Body of pancreas (tissue), 4 donors: Measurements from ENCODE around the gene GALNT14. TPM values are rescaled to one million over a fixed set of nuclear protein-coding genes. Genes with fewer than 3 reads are reported as not detected.

Experiments used
- ATAC-seq: fragments of 150-250 bp; one replicate; pipeline ENCODE4 v1.9.1; 2016
- DNase-seq, 4 donors: peaks; one replicate each; pipeline ENCODE4 v3.0.0-alpha.2; 2019
- H3K27ac ChIP-seq, 4 donors: fragments of 200-600 bp; sonication (generic); 1 replicate in 3 of 4; 2 replicates in 1 of 4; pipeline versions ENCODE4 v1.5.1 to v1.6.1; 2016 to 2019; ENCODE audit warnings: mild to moderate bottlenecking in 1 of 4, mixed read lengths in 1 of 4, moderate library complexity in 1 of 4
- H3K27me3 ChIP-seq, 2 donors: fragments of 200-600 bp; sonication (generic); one replicate each; pipeline ENCODE4 v1.6.0; 2016; ENCODE audit warnings: mild to moderate bottlenecking in 1 of 2
- H3K36me3 ChIP-seq, 2 donors: fragments of 200-600 bp; sonication (generic); replicated peaks in 1 of 2; 2 replicates each; pipeline ENCODE4 v1.5.1; 2016; ENCODE audit warnings: low read depth in 2 of 2; ENCODE audit not compliant: insufficient read depth in 1 of 2
- H3K4me1 ChIP-seq: fragments of 200-600 bp; sonication (generic); one replicate; pipeline ENCODE4 v1.6.0; 2016
- H3K4me3 ChIP-seq, 2 donors: fragments of 200-600 bp; sonication (generic); 1 replicate in 1 of 2; 2 replicates in 1 of 2; pipeline ENCODE4 v1.5.1; 2016 to 2019
- H3K9me3 ChIP-seq, 3 donors: fragments of 200-600 bp; sonication (generic); 1 replicate in 2 of 3; 2 replicates in 1 of 3; pipeline ENCODE4 v1.5.1; 2016
- POLR2A ChIP-seq, 3 donors: fragments of 450-650 bp; IDR thresholded peaks; one replicate each; pipeline ENCODE4 v1.6.1; 2016; ENCODE audit warnings: antibody characterized with exemption in 3 of 3, mild to moderate bottlenecking in 2 of 3
- WGBS, 2 donors: methylation state at CpG; one replicate each; pipeline ENCODE4 v1.1.5; 2017; 5-methylcytosine and 5-hydroxymethylcytosine counted together
- intact Hi-C: fragments of 100-400 bp; cut with DNase I; formaldehyde crosslinking; loops from one replicate; pipeline ENCODE4 v1.15.1; 2023
- total RNA-seq, 2 donors: library from RNA; depleted of rRNA; stranded (reverse); fragments of >200 nt; gene quantifications; one replicate each; pipeline ENCODE4 v1.1.0, GENCODE V29; 2016
- TF ChIP-seq, protein P1 (sequence below), 7 experiments: fragments of 450-650 bp in 4 of 7; fragments of 200-600 bp in 3 of 7; sonication (generic) in 3 of 7; IDR thresholded peaks; one replicate each; pipeline ENCODE4 v1.5.1; 2016 to 2019; ENCODE audit warnings: antibody characterized with exemption in 7 of 7

GALNT14 gene
- total RNA-seq, 2 donors from 2014 or later, result 2.6 to 6.7 TPM

GRCh38 chr2:31151501-31151900 lies 13.3 kb upstream of the GALNT14 start:
- Histone ChIP-seq H3K4me1 (no peaks in the 10 kb centered on the region), H3K27me3 (no peaks in the 10 kb centered on the region), H3K27ac (no peak overlapping the region), H3K36me3 (no peaks in the 10 kb centered on the region), H3K9me3 (no peaks in the 10 kb centered on the region), H3K4me3 (no peak overlapping the region)
- ATAC-seq, result no peak
- DNase-seq, result no peak
- TF ChIP-seq POLR2A (IDR thresholded peaks at IDR 0.05), result no peak
- intact Hi-C loops, result no loop called here
- WGBS, 2 donors, result 58 to 67% methylated on average over 6 of the region's 6 CpGs

DNA sequence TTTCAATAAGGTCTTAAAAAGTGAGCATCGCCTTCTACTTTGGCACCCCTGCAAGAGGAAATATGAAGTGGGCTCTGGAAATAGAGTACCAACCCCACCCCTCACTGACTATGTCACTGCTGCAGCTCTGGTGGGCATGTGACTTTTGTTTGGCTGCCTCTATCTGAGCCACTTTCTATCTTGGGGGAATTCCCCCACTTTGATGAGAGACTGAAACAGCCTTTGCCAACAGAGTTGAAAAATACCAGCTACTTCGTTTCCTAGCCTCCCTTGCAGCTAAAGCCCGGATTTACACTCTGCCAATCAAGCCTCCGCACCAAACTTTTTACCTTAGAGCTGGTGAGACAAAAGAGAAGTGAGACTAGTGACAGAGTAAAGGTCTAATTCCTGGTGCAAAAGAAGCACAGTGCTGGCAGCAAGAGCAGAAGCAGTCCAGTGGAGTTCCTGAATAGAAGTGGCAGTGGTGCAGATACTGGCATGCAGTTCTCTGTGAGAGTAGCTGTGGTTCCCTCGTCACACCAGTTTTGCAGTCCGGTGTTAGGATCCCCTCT lies 12.0 kb upstream of the GALNT14 start:
- Histone ChIP-seq H3K4me3 (no peak overlapping the region), H3K4me1 (no peaks in the 10 kb centered on the region), H3K9me3 (no peaks in the 10 kb centered on the region), H3K27ac (no peak overlapping the region), H3K36me3 (no peaks in the 10 kb centered on the region), H3K27me3 (no peaks in the 10 kb centered on the region)
- TF ChIP-seq, protein P1, sequence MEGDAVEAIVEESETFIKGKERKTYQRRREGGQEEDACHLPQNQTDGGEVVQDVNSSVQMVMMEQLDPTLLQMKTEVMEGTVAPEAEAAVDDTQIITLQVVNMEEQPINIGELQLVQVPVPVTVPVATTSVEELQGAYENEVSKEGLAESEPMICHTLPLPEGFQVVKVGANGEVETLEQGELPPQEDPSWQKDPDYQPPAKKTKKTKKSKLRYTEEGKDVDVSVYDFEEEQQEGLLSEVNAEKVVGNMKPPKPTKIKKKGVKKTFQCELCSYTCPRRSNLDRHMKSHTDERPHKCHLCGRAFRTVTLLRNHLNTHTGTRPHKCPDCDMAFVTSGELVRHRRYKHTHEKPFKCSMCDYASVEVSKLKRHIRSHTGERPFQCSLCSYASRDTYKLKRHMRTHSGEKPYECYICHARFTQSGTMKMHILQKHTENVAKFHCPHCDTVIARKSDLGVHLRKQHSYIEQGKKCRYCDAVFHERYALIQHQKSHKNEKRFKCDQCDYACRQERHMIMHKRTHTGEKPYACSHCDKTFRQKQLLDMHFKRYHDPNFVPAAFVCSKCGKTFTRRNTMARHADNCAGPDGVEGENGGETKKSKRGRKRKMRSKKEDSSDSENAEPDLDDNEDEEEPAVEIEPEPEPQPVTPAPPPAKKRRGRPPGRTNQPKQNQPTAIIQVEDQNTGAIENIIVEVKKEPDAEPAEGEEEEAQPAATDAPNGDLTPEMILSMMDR (IDR thresholded peaks at IDR 0.05), result no peak
- TF ChIP-seq POLR2A (IDR thresholded peaks at IDR 0.05), result no peak
- intact Hi-C loops, result no loop called here
- ATAC-seq (no peak), DNase-seq (no peak)
- 71 to 76% methylated on average over 6 of the region's 6 CpGs for WGBS, 2 donors

DNA sequence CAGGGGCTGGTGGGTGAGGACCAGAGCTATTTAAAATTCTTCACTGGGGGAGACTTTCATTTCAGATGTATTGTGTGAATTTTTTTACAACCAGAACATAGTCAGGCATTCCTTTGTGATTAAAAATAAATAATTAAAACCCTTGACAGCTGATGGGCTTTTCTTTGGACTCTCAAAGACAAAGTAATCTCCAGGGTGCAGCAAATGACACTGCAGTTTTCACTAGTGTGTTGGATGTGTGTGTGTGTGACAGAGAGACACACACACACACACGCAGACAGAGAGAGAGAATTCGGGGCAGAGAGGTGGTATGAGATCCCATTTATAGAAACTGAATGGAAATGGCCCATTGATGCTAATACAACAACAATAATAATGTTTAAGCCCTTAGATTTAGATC lies 10.3 kb upstream of the GALNT14 start:
- DNase-seq (no peak), ATAC-seq (no peak)
- no peaks in the 10 kb centered on the region for H3K4me1 ChIP-seq
- WGBS, 2 donors, result 66 to 76% methylated on average over 2 of the region's 2 CpGs
- no peak overlapping the region for H3K27ac ChIP-seq
- H3K4me3 ChIP-seq, result no peak overlapping the region
- H3K9me3 ChIP-seq, result no peaks in the 10 kb centered on the region
- intact Hi-C loops, result no loop called here
- H3K36me3 ChIP-seq, result no peaks in the 10 kb centered on the region
- no peaks in the 10 kb centered on the region for H3K27me3 ChIP-seq
- no peak for TF ChIP-seq POLR2A (IDR thresholded peaks at IDR 0.05)
- TF ChIP-seq, protein P1 (IDR thresholded peaks at IDR 0.05), result no peak

- no peak for ATAC-seq
- 69% methylated on average over 5 of the region's 5 CpGs for WGBS, 2 donors
- no peaks in the 10 kb centered on the region for H3K27me3 ChIP-seq
- H3K4me1 ChIP-seq, result no peaks in the 10 kb centered on the region
- TF ChIP-seq, protein P1 (IDR thresholded peaks at IDR 0.05), result no peak
- no peak for TF ChIP-seq POLR2A (IDR thresholded peaks at IDR 0.05)
- intact Hi-C loops, result no loop called here
- H3K9me3 ChIP-seq, result no peaks in the 10 kb centered on the region
- H3K4me3 ChIP-seq, result no peak overlapping the region
- no peaks in the 10 kb centered on the region for H3K36me3 ChIP-seq
- no peak overlapping the region for H3K27ac ChIP-seq
- DNase-seq, result no peak
These were observed 9.4 kb upstream of the GALNT14 start for GRCh38 chr2:31147645-31148044.

DNA sequence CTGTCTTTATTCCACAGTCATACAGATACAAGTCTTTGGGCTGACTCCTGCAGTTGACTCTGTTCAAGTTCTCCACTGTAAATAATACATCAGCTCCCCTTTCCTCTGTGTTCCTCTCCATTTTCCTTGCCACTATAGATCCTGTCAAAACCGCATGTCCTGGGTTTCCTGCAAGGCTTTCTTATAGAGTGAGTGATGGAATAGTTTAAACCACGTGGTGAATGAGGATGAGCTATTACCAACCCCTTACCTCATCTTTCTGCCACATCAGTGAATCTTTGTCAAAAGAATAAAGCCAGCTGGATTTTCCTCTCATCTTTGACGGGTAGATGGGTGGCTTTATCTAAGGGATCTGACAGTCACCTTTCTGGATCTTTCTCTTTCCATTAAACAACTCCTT lies 3.9 kb upstream of the GALNT14 start:
- DNase-seq (no peak), ATAC-seq (no peak)
- H3K4me3 ChIP-seq, result no peak overlapping the region
- no peak overlapping the region for H3K27ac ChIP-seq
- no peaks in the 10 kb centered on the region for H3K9me3 ChIP-seq
- peaks cover 17% of the 10 kb centered on the region for H3K4me1 ChIP-seq
- H3K36me3 ChIP-seq, result no peaks in the 10 kb centered on the region
- 47% methylated on average over 3 of the region's 3 CpGs for WGBS, 2 donors
- TF ChIP-seq, protein P1 (IDR thresholded peaks at IDR 0.05), result no peak
- no peak for TF ChIP-seq POLR2A (IDR thresholded peaks at IDR 0.05)
- intact Hi-C loops, result no loop called here
- H3K27me3 ChIP-seq, result peaks cover 0 to 1% of the 10 kb centered on the region in 2 donors
